OCI-LY7 (cell line): ENCODE data around the gene KIRREL1. TPM values are rescaled to one million over a fixed set of nuclear protein-coding genes. Genes with fewer than 3 reads are reported as not detected.

Experiments
- BruUV-seq: library from RNA; stranded (reverse); fragments of 400-500 nt; replicated peaks from 2 replicates; lab custom pipeline; 2021; lab: Mats Ljungman, UMichigan
- CTCF ChIA-PET: fragments of 300-600 bp; sonication (Branson Sonifier 250); formaldehyde crosslinking; loops from one replicate; lab custom pipeline; 2022; ENCODE audit warnings: antibody characterized with exemption; ENCODE audit not compliant: unreplicated experiment; lab: Charles Lee
- POLR2A ChIA-PET: fragments of 300-600 bp; sonication (Branson Sonifier 250); formaldehyde crosslinking; loops from one replicate; lab custom pipeline; 2022; ENCODE audit warnings: antibody characterized with exemption; lab: Charles Lee
- DNase-seq: peaks from one replicate; pipeline ENCODE4 v3.0.0-alpha.2; 2015; ENCODE audit warnings: low spot score
- H2AFZ ChIP-seq: fragments of 200-600 bp; sonication (generic), shearing (Covaris generic); 2 replicates; pipeline ENCODE4 v1.6.1; 2014; ENCODE audit warnings: mild to moderate bottlenecking, antibody characterized with exemption, low read length, moderate library complexity
- H3K27ac ChIP-seq: fragments of 200-600 bp; sonication (generic); 2 replicates; pipeline ENCODE4 v1.5.1; 2014; ENCODE audit warnings: mixed run types, low read depth, mild to moderate bottlenecking, moderate library complexity, low read length, inconsistent platforms; ENCODE audit not compliant: poor library complexity, severe bottlenecking
- H3K36me3 ChIP-seq: fragments of 200-600 bp; sonication (generic); 2 replicates; pipeline ENCODE4 v1.6.1; 2014; ENCODE audit warnings: mild to moderate bottlenecking, antibody characterized with exemption, low read length, moderate library complexity, mixed read lengths; ENCODE audit not compliant: insufficient read depth
- H3K4me1 ChIP-seq: fragments of 200-600 bp; sonication (generic); 2 replicates; pipeline ENCODE4 v1.5.1; 2014; ENCODE audit warnings: mild to moderate bottlenecking, low read length; ENCODE audit not compliant: insufficient read depth, poor library complexity, severe bottlenecking
- H3K4me2 ChIP-seq: fragments of 200-600 bp; sonication (generic); 2 replicates; pipeline ENCODE4 v1.6.1; 2014; ENCODE audit warnings: mild to moderate bottlenecking, low read length
- H3K4me3 ChIP-seq: fragments of 200-600 bp; sonication (generic); 2 replicates; pipeline ENCODE4 v1.5.1; 2014; ENCODE audit warnings: mild to moderate bottlenecking, low read depth, low read length; ENCODE audit not compliant: poor library complexity, severe bottlenecking
- H3K79me2 ChIP-seq: fragments of 200-600 bp; sonication (generic); 2 replicates; pipeline ENCODE4 v1.6.1; 2016; ENCODE audit warnings: low read depth, mild to moderate bottlenecking, low read length, moderate library complexity, mixed read lengths; ENCODE audit not compliant: insufficient read depth
- H3K9me2 ChIP-seq: fragments of 200-600 bp; sonication (generic); 2 replicates; pipeline ENCODE4 v1.6.1; 2016; ENCODE audit warnings: mild to moderate bottlenecking, low read length, mixed read lengths; ENCODE audit not compliant: insufficient read depth
- H3K9me3 ChIP-seq: fragments of 200-600 bp; sonication (generic); 2 replicates; pipeline ENCODE4 v1.6.1; 2014; ENCODE audit warnings: mild to moderate bottlenecking, mixed run types, low read length, mixed read lengths
- H4K20me1 ChIP-seq: fragments of 200-600 bp; sonication (generic); 2 replicates; pipeline ENCODE4 v1.6.1; 2014; ENCODE audit warnings: mild to moderate bottlenecking, antibody characterized with exemption, low read length, moderate library complexity, mixed read lengths; ENCODE audit not compliant: insufficient read depth
- CTCF ChIP-seq: fragments of 200-600 bp; sonication (generic); conservative IDR thresholded peaks from 2 replicates; pipeline ENCODE4 v1.5.1; 2014; ENCODE audit warnings: mild to moderate bottlenecking, antibody characterized with exemption, low read length, moderate library complexity, mixed read lengths
- EZH2phosphoT487 ChIP-seq: fragments of 200-600 bp; sonication (generic); IDR thresholded peaks from 2 replicates; pipeline ENCODE4 v1.6.1; 2018; ENCODE audit warnings: low read depth, borderline replicate concordance, mild to moderate bottlenecking, mixed run types, antibody characterized with exemption, low read length, moderate library complexity, mixed read lengths
- intact Hi-C: fragments of 100-400 bp; cut with micrococcal nuclease; formaldehyde crosslinking; loops from one replicate; pipeline ENCODE4 v1.10.0; 2022; ENCODE audit not compliant: unreplicated experiment
- total RNA-seq, 2 experiments: library from RNA; depleted of rRNA in 1 of 2; stranded (reverse); fragments of >200 nt in 1 of 2; shearing (Covaris generic) in 1 of 2; gene quantifications; 2 replicates each; pipeline ENCODE4 v1.2.3, GENCODE V29; 2014 to 2022

KIRREL1 gene
- total RNA-seq, 2 experiments from 2014 or later, result not detected

- H3K27ac ChIP-seq, result no peak overlapping the region
- H3K36me3 ChIP-seq, result no peaks in the 10 kb centered on the region
- no peak overlapping the region for H2AFZ ChIP-seq
- H3K79me2 ChIP-seq, result no peaks in the 10 kb centered on the region
- H3K4me1 ChIP-seq, result peaks cover 3% of the 10 kb centered on the region
- H4K20me1 ChIP-seq, result no peaks in the 10 kb centered on the region
- no peak for TF ChIP-seq CTCF
- TF ChIP-seq EZH2phosphoT487, result no peak
- no peaks in the 10 kb centered on the region for H3K9me3 ChIP-seq
- no peak overlapping the region for H3K4me3 ChIP-seq
- POLR2A ChIA-PET, result no interaction called here
- no TSS peak for BruUV-seq
- intact Hi-C loops, result no loop called here
- no peak overlapping the region for H3K4me2 ChIP-seq
- no peaks in the 10 kb centered on the region for H3K9me2 ChIP-seq
- no peak for DNase-seq
- CTCF ChIA-PET, result no interaction called here
Observed at GRCh38 chr1:157965584-157965983, 27.9 kb upstream of the KIRREL1 start.

- ChIA-PET POLR2A (no interaction called here), CTCF (no interaction called here)
- H3K9me2 ChIP-seq, result no peaks in the 10 kb centered on the region
- H3K36me3 ChIP-seq, result no peaks in the 10 kb centered on the region
- H3K27ac ChIP-seq, result no peak overlapping the region
- peaks cover 3% of the 10 kb centered on the region for H3K4me1 ChIP-seq
- no peak overlapping the region for H2AFZ ChIP-seq
- H3K9me3 ChIP-seq, result no peaks in the 10 kb centered on the region
- no TSS peak for BruUV-seq
- no peaks in the 10 kb centered on the region for H4K20me1 ChIP-seq
- H3K4me2 ChIP-seq, result no peak overlapping the region
- no peak for DNase-seq
- intact Hi-C loops, result no loop called here
- H3K4me3 ChIP-seq, result no peak overlapping the region
- H3K79me2 ChIP-seq, result no peaks in the 10 kb centered on the region
- TF ChIP-seq CTCF (no peak), EZH2phosphoT487 (no peak)
Observed at GRCh38 chr1:157966031-157966537, 27.4 kb upstream of the KIRREL1 start.

GRCh38 chr1:157967205-157967604 is 26.2 kb upstream of the KIRREL1 start:
- no peak for DNase-seq
- no peak for TF ChIP-seq CTCF
- TF ChIP-seq EZH2phosphoT487, result no peak
- H3K4me3 ChIP-seq, result no peak overlapping the region
- no peak overlapping the region for H2AFZ ChIP-seq
- ChIA-PET CTCF (interaction anchor here (0.6 kb wide), 1 partner anchor 263 kb away, joined by 3 read pairs; no protein-coding TSS in a partner anchor), POLR2A (interaction anchor here (0.7 kb wide), 1 partner anchor 24 kb away, joined by 3 read pairs; no protein-coding TSS in a partner anchor)
- H4K20me1 ChIP-seq, result no peaks in the 10 kb centered on the region
- peaks cover 3% of the 10 kb centered on the region for H3K4me1 ChIP-seq
- no peak overlapping the region for H3K27ac ChIP-seq
- H3K9me2 ChIP-seq, result no peaks in the 10 kb centered on the region
- peaks cover 6% of the 10 kb centered on the region; the same call in 1 of the 2 replicates for H3K9me3 ChIP-seq
- H3K4me2 ChIP-seq, result no peak overlapping the region
- intact Hi-C loops, result no loop called here
- no peaks in the 10 kb centered on the region for H3K36me3 ChIP-seq
- no TSS peak for BruUV-seq
- H3K79me2 ChIP-seq, result no peaks in the 10 kb centered on the region
